ENCODE data around the gene FLYWCH1.

Gene FLYWCH1

GRCh38 chr16:2970563-2970962 lies 58.8 kb downstream of the FLYWCH1 start:
- no peak for DNase-seq

- DNase-seq = no peak
Measured at GRCh38 chr16:2971134-2971984, 59.6 kb downstream of the FLYWCH1 start.

- DNase-seq = no peak
Measured at GRCh38 chr16:2971985-2972784, 60.5 kb downstream of the FLYWCH1 start.

GRCh38 chr16:2973093-2973492 lies 61.4 kb downstream of the FLYWCH1 start:
- no peak for DNase-seq

- no peak for DNase-seq
Measured at GRCh38 chr16:2973605-2974318, 62.0 kb downstream of the FLYWCH1 start.

GRCh38 chr16:2974319-2975056 lies 62.8 kb downstream of the FLYWCH1 start:
- DNase-seq = no peak

- no peak for DNase-seq
Measured at GRCh38 chr16:2975161-2975795, 63.5 kb downstream of the FLYWCH1 start.

GRCh38 chr16:2976201-2976600 lies 64.5 kb downstream of the FLYWCH1 start:
- no peak for DNase-seq

GRCh38 chr16:2976673-2977072 lies 64.9 kb downstream of the FLYWCH1 start:
- DNase-seq = no peak

- no peak for DNase-seq
Measured at GRCh38 chr16:2977440-2977839, 65.7 kb downstream of the FLYWCH1 start.

GRCh38 chr16:2979669-2980226 lies 68.0 kb downstream of the FLYWCH1 start:
- peak; percentile 37 for DNase-seq

- DNase-seq = peak; percentile 93
Measured at GRCh38 chr16:2980227-2981176, 68.8 kb downstream of the FLYWCH1 start, which contains the start of gene PKMYT1. Gene PKMYT1, minus strand, starts transcription at chr16:2980446. Its CDS starts 789 bp downstream, at chr16:2979657.

GRCh38 chr16:2981177-2981898 lies 69.6 kb downstream of the FLYWCH1 start:
- no peak for DNase-seq

GRCh38 chr16:2981899-2982250 lies 70.1 kb downstream of the FLYWCH1 start:
- no peak for DNase-seq

- DNase-seq = no peak
Measured at GRCh38 chr16:2982402-2982801, 70.7 kb downstream of the FLYWCH1 start.

GRCh38 chr16:2983706-2984136 lies 72.0 kb downstream of the FLYWCH1 start:
- DNase-seq = peak; percentile 82

- DNase-seq = no peak
Measured at GRCh38 chr16:2985462-2985861, 73.7 kb downstream of the FLYWCH1 start.

- no peak for DNase-seq
Measured at GRCh38 chr16:2985893-2986355, 74.2 kb downstream of the FLYWCH1 start.

- no peak for DNase-seq
Measured at GRCh38 chr16:2986623-2987188, 75.0 kb downstream of the FLYWCH1 start.

Measured in stimulated activated CD4-positive, alpha-beta T cell treated with anti-CD3 and anti-CD28 coated beads, Interleukin-1b, Interleukin-23, amount 100 ng/mL, for 48 hours (primary cell).